ENCODE data around the gene SERPINB12.

Gene SERPINB12

GRCh38 chr18:63542069-63542468 is at the start of gene SERPINB12:
TSS of gene SERPINB12 (plus strand) at chr18:63542369. CDS start at chr18:63556160, 13,791 bp downstream.
- no peak for DNase-seq (ENCODE audit: low spot score)

- peak; percentile 26 for DNase-seq (ENCODE audit: low spot score)
Observed at GRCh38 chr18:63492851-63493250, 49.3 kb upstream of the SERPINB12 start.

- no peak for DNase-seq (ENCODE audit: low spot score)
Observed at GRCh38 chr18:63495675-63496074, 46.5 kb upstream of the SERPINB12 start.

- DNase-seq (ENCODE audit: low spot score) = peak; percentile 49
Observed at GRCh38 chr18:63505566-63506335, 36.4 kb upstream of the SERPINB12 start.

- no peak for DNase-seq (ENCODE audit: low spot score)
Observed at GRCh38 chr18:63506336-63506646, 35.9 kb upstream of the SERPINB12 start.

GRCh38 chr18:63508596-63508995 is 33.6 kb upstream of the SERPINB12 start:
- no peak for DNase-seq (ENCODE audit: low spot score)

- DNase-seq (ENCODE audit: low spot score) = peak; percentile 60
Observed at GRCh38 chr18:63511285-63511684, 30.9 kb upstream of the SERPINB12 start.

GRCh38 chr18:63514326-63514725 is 27.8 kb upstream of the SERPINB12 start:
- DNase-seq (ENCODE audit: low spot score) = no peak

GRCh38 chr18:63514888-63515678 is 27.1 kb upstream of the SERPINB12 start:
- no peak for DNase-seq (ENCODE audit: low spot score)

GRCh38 chr18:63515801-63516200 is 26.4 kb upstream of the SERPINB12 start:
- DNase-seq (ENCODE audit: low spot score) = no peak

GRCh38 chr18:63518178-63519012 is 23.8 kb upstream of the SERPINB12 start:
- peak; percentile 61 for DNase-seq (ENCODE audit: low spot score)

GRCh38 chr18:63520053-63520685 is 22.0 kb upstream of the SERPINB12 start:
- DNase-seq (ENCODE audit: low spot score) = no peak

GRCh38 chr18:63523660-63524059 is 18.5 kb upstream of the SERPINB12 start:
- DNase-seq (ENCODE audit: low spot score) = no peak

- no peak for DNase-seq (ENCODE audit: low spot score)
Observed at GRCh38 chr18:63527251-63527650, 14.9 kb upstream of the SERPINB12 start.

GRCh38 chr18:63528863-63529492 is 13.2 kb upstream of the SERPINB12 start:
- DNase-seq (ENCODE audit: low spot score) = no peak

- DNase-seq (ENCODE audit: low spot score) = no peak
Observed at GRCh38 chr18:63532471-63532870, 9.7 kb upstream of the SERPINB12 start.

- no peak for DNase-seq (ENCODE audit: low spot score)
Observed at GRCh38 chr18:63534615-63535014, 7.6 kb upstream of the SERPINB12 start.

GRCh38 chr18:63539904-63540510 is 2.2 kb upstream of the SERPINB12 start:
- peak; percentile 44 for DNase-seq (ENCODE audit: low spot score)

GRCh38 chr18:63544017-63544416 is 1.8 kb downstream of the SERPINB12 start:
- no peak for DNase-seq (ENCODE audit: low spot score)

- no peak for DNase-seq (ENCODE audit: low spot score)
Observed at GRCh38 chr18:63545000-63545399, 2.8 kb downstream of the SERPINB12 start.

GRCh38 chr18:63550068-63550467 is 7.9 kb downstream of the SERPINB12 start:
- no peak for DNase-seq (ENCODE audit: low spot score)
